ENCODE measurements around the gene SDHD. TPM values are rescaled to one million over a fixed set of nuclear protein-coding genes. Genes with fewer than 3 reads are reported as not detected.

SDHD gene
- total RNA-seq, 1 experiment from 2014 or later = 59.1 TPM

- Mint-ChIP-seq H3K9me3 (ENCODE audit: low read depth, unreplicated experiment) (no peaks in the 10 kb centered on the region), H3K27me3 (ENCODE audit: unreplicated experiment) (no peaks in the 10 kb centered on the region), H3K4me3 (ENCODE audit: low read depth, unreplicated experiment) (no peak overlapping the region), H3K27ac (ENCODE audit: unreplicated experiment) (no peak overlapping the region), H3K4me1 (ENCODE audit: low read depth, unreplicated experiment) (no peaks in the 10 kb centered on the region), H3K36me3 (ENCODE audit: insufficient read depth, unreplicated experiment) (peaks cover 22% of the 10 kb centered on the region)
- no peak for TF ChIP-seq CTCF (IDR thresholded peaks at IDR 0.05; ENCODE audit: unreplicated experiment)
- no peak for DNase-seq
- CTCF ChIA-PET = interaction anchor here (0.6 to 0.7 kb wide), 2 partner anchors 72 to 407 kb away, joined by 3 to 5 read pairs; no protein-coding TSS in a partner anchor
- no TSS peak for BruUV-seq (replicated peaks)
- intact Hi-C loops (cut with micrococcal nuclease; ENCODE audit: unreplicated experiment) = no loop called here
Observed at GRCh38 chr11:112096194-112096593, 9.5 kb downstream of the SDHD start.

GRCh38 chr11:112097734-112098528 is 11.3 kb downstream of the SDHD start:
- intact Hi-C loops (cut with micrococcal nuclease; ENCODE audit: unreplicated experiment) = no loop called here
- CTCF ChIA-PET = no interaction called here

GRCh38 chr11:112100462-112100861 is 13.8 kb downstream of the SDHD start:
- CTCF ChIA-PET = interaction anchor here (0.7 kb wide), 1 partner anchor 243 kb away, joined by 3 read pairs; no protein-coding TSS in a partner anchor
- no TSS peak for BruUV-seq (replicated peaks)
- intact Hi-C loops (cut with micrococcal nuclease; ENCODE audit: unreplicated experiment) = no loop called here
- H3K27ac Mint-ChIP-seq (ENCODE audit: unreplicated experiment) = no peak overlapping the region
- DNase-seq = no peak
- H3K36me3 Mint-ChIP-seq (ENCODE audit: insufficient read depth, unreplicated experiment) = no peaks in the 10 kb centered on the region
- H3K9me3 Mint-ChIP-seq (ENCODE audit: low read depth, unreplicated experiment) = no peaks in the 10 kb centered on the region
- H3K4me3 Mint-ChIP-seq (ENCODE audit: low read depth, unreplicated experiment) = no peak overlapping the region
- no peaks in the 10 kb centered on the region for H3K4me1 Mint-ChIP-seq (ENCODE audit: low read depth, unreplicated experiment)
- no peak for TF ChIP-seq CTCF (IDR thresholded peaks at IDR 0.05; ENCODE audit: unreplicated experiment)
- H3K27me3 Mint-ChIP-seq (ENCODE audit: unreplicated experiment) = no peaks in the 10 kb centered on the region

More at GRCh38 chr11:112097734-112098528, 11.3 kb downstream of the SDHD start:
- H3K27ac Mint-ChIP-seq (ENCODE audit: unreplicated experiment) = no peak overlapping the region
- H3K9me3 Mint-ChIP-seq (ENCODE audit: low read depth, unreplicated experiment) = no peaks in the 10 kb centered on the region
- TF ChIP-seq CTCF (IDR thresholded peaks at IDR 0.05; ENCODE audit: unreplicated experiment) = no peak
- no peaks in the 10 kb centered on the region for H3K4me1 Mint-ChIP-seq (ENCODE audit: low read depth, unreplicated experiment)
- H3K27me3 Mint-ChIP-seq (ENCODE audit: unreplicated experiment) = no peaks in the 10 kb centered on the region
- H3K36me3 Mint-ChIP-seq (ENCODE audit: insufficient read depth, unreplicated experiment) = peaks cover 8% of the 10 kb centered on the region
- no peak for DNase-seq
- no peak overlapping the region for H3K4me3 Mint-ChIP-seq (ENCODE audit: low read depth, unreplicated experiment)
- no TSS peak for BruUV-seq (replicated peaks)

GRCh38 chr11:112103446-112103845 is 16.8 kb downstream of the SDHD start:
- Mint-ChIP-seq H3K36me3 (ENCODE audit: insufficient read depth, unreplicated experiment) (no peaks in the 10 kb centered on the region), H3K27me3 (ENCODE audit: unreplicated experiment) (no peaks in the 10 kb centered on the region), H3K27ac (ENCODE audit: unreplicated experiment) (no peak overlapping the region), H3K4me3 (ENCODE audit: low read depth, unreplicated experiment) (no peak overlapping the region), H3K9me3 (ENCODE audit: low read depth, unreplicated experiment) (no peaks in the 10 kb centered on the region), H3K4me1 (ENCODE audit: low read depth, unreplicated experiment) (no peaks in the 10 kb centered on the region)
- BruUV-seq (replicated peaks) = no TSS peak
- DNase-seq = no peak
- intact Hi-C loops (cut with micrococcal nuclease; ENCODE audit: unreplicated experiment) = no loop called here
- TF ChIP-seq CTCF (IDR thresholded peaks at IDR 0.05; ENCODE audit: unreplicated experiment) = no peak
- CTCF ChIA-PET = interaction anchor here (0.6 kb wide), 1 partner anchor 105 kb away, joined by 3 read pairs; no protein-coding TSS in a partner anchor
